Brain microvascular endothelial cell (primary cell): Measurements from ENCODE around the gene JADE2.
"Not testable (repeated sequence)": the region's sequence is repeated elsewhere in the genome, so short reads cannot be mapped to it uniquely, and the experiment has no call there.

ENCODE experiments used
- DNase-seq: peaks from one replicate; pipeline ENCODE4 v3.0.0-alpha.2; 2020
- H3K27ac ChIP-seq: fragments of 250-450 bp; sonication (Bioruptor Pico); 2 replicates; pipeline ENCODE4 v1.5.1; 2020; ENCODE audit warnings: mild to moderate bottlenecking, moderate library complexity
- H3K27me3 ChIP-seq: fragments of 250-450 bp; sonication (Bioruptor Pico); replicated peaks from 2 replicates; pipeline ENCODE4 v1.5.1; 2020; ENCODE audit warnings: mild to moderate bottlenecking
- H3K36me3 ChIP-seq: fragments of 250-450 bp; sonication (Bioruptor Pico); replicated peaks from 2 replicates; pipeline ENCODE4 v1.5.1; 2020; ENCODE audit warnings: mild to moderate bottlenecking
- H3K4me3 ChIP-seq: 2 replicates; pipeline ENCODE4 v1.5.1; 2011; ENCODE audit warnings: low read depth, mild to moderate bottlenecking, control low read depth, low read length, moderate library complexity
- CTCF ChIP-seq: IDR thresholded peaks from 2 replicates; pipeline ENCODE4 v1.5.1; 2011; ENCODE audit warnings: low read depth, mild to moderate bottlenecking, moderate library complexity, low read length, control low read depth, inconsistent platforms; ENCODE audit errors: missing control alignments
- in situ Hi-C: cut with HindIII; loops from 2 replicates; pipeline ENCODE4 v1.10.0; 2017; ENCODE audit warnings: low sequenced_read_pairs, low pct_ligation_motif_present

Gene JADE2

GRCh38 chr5:134490925-134491271 lies 34.6 kb upstream of the JADE2 start:
- Histone ChIP-seq H3K36me3 (no peaks in the 10 kb centered on the region), H3K27ac (no peak overlapping the region), H3K27me3 (no peaks in the 10 kb centered on the region), H3K4me3 (no peak overlapping the region)
- TF ChIP-seq CTCF, result no peak
- in situ Hi-C loops, result no loop called here
- no peak for DNase-seq

- no peak overlapping the region for H3K27ac ChIP-seq
- no peaks in the 10 kb centered on the region for H3K27me3 ChIP-seq
- in situ Hi-C loops, result no loop called here
- no peaks in the 10 kb centered on the region for H3K36me3 ChIP-seq
- no peak overlapping the region for H3K4me3 ChIP-seq
- TF ChIP-seq CTCF, result no peak
- no peak for DNase-seq
These were observed 33.5 kb upstream of the JADE2 start for GRCh38 chr5:134491841-134492442.

GRCh38 chr5:134492568-134492967 lies 32.9 kb upstream of the JADE2 start:
- H3K4me3 ChIP-seq, result no peak overlapping the region
- in situ Hi-C loops, result no loop called here
- TF ChIP-seq CTCF, result no peak
- H3K27ac ChIP-seq, result no peak overlapping the region
- no peak for DNase-seq
- H3K27me3 ChIP-seq, result no peaks in the 10 kb centered on the region
- H3K36me3 ChIP-seq, result no peaks in the 10 kb centered on the region

GRCh38 chr5:134493461-134494055 lies 31.9 kb upstream of the JADE2 start:
- Histone ChIP-seq H3K27ac (no peak overlapping the region), H3K4me3 (no peak overlapping the region), H3K36me3 (no peaks in the 10 kb centered on the region), H3K27me3 (no peaks in the 10 kb centered on the region)
- DNase-seq, result no peak
- TF ChIP-seq CTCF, result no peak
- in situ Hi-C loops, result no loop called here

GRCh38 chr5:134494780-134495179 lies 30.7 kb upstream of the JADE2 start:
- Histone ChIP-seq H3K27ac (no peak overlapping the region), H3K4me3 (no peak overlapping the region), H3K27me3 (no peaks in the 10 kb centered on the region), H3K36me3 (no peaks in the 10 kb centered on the region)
- no peak for TF ChIP-seq CTCF
- DNase-seq, result no peak
- in situ Hi-C loops, result no loop called here

GRCh38 chr5:134499905-134500304 lies 25.6 kb upstream of the JADE2 start:
- in situ Hi-C loops, H3K27me3 ChIP-seq, H3K4me3 ChIP-seq, H3K27ac ChIP-seq, H3K36me3 ChIP-seq, DNase-seq: not testable (repeated sequence)
